ENCODE results near the gene CDH23. TPM values are rescaled to one million over a fixed set of nuclear protein-coding genes. Genes with fewer than 3 reads are reported as not detected.
A peak's percentile ranks its signal among the peaks of the same experiment; 100 is the strongest.

The CDH23 gene
- total RNA-seq, 2 donors from 2014 or later: 8.1 to 9.0 TPM

DNA sequence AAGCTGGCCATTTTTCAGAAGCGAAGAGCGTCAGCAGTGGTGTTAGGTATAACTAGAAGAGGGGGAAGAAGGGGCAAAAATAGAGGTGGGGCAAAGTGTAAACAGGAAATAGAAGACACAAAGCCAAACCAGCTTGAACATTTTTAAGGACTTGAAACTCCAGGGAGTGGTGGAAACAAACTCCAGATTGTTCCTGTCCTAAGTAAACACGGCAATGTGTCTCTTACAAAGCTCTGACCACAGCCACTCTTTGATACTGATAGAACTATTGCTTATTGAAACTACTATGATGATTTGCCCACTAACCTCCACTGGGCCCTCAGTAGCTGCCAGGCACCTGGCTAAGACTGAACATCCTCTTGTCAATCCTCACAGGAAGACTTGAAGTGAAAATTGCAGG is 20.8 kb upstream of the CDH23 start:
- no peaks in the 10 kb centered on the region for H3K36me3 Mint-ChIP-seq (ENCODE audit: low read depth)
- DNase-seq (no peak), ATAC-seq (no peak)
- H3K9me3 ChIP-seq (ENCODE audit: control insufficient read depth, low read length, poor library complexity, severe bottlenecking): no peaks in the 10 kb centered on the region
- peak overlapping the region; percentile 76 for H3K4me3 Mint-ChIP-seq
- H3K27me3 Mint-ChIP-seq: peaks cover 33% of the 10 kb centered on the region
- peaks cover 3% of the 10 kb centered on the region for H3K4me1 Mint-ChIP-seq
- peak overlapping the region; percentile 61 for H3K27ac Mint-ChIP-seq

DNA sequence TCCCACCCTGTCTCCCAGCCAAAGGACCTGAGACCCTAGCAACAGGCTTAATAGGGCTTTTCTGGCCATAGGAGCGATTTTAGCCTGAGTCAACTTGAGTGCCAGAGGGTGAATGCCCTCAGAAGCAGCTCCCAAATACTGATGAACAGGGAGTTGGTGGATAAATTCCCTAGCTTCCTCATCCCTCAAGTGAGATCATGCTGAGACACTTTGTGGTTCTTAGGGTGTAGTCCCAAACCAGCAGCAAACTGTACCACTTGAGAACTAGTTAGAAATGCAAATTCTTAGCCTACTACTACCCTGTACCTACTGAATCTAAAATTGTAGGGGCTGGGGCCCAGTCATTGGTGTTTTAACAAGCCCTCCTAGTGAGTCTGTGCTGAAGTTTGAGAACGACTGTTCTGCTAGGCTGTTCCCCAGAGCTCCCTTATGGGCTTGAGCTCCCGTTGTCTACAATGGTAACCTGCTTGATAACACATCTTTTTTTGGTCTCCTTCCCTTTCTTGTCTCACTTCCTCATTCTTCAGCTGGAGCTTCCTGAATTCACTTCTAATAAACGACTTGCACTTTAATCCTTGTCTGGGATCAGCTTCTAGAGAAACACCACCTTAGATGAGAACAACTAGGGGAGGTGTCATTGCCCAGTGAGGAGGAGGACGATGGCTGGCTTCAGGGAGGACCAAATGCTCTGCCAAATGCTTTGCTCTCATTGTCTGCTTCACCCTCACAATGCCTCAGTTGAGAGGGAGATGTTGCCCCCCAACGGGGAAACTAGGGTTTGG is 18.2 kb upstream of the CDH23 start:
- H3K9me3 ChIP-seq (ENCODE audit: control insufficient read depth, low read length, poor library complexity, severe bottlenecking): no peaks in the 10 kb centered on the region
- DNase-seq (no peak), ATAC-seq (no peak)
- no peaks in the 10 kb centered on the region for H3K36me3 Mint-ChIP-seq (ENCODE audit: low read depth)
- H3K4me3 Mint-ChIP-seq: peak overlapping the region; percentile 31
- H3K27me3 Mint-ChIP-seq: peaks cover 34% of the 10 kb centered on the region
- H3K4me1 Mint-ChIP-seq: peaks cover 3% of the 10 kb centered on the region
- H3K27ac Mint-ChIP-seq: no peak overlapping the region

DNA sequence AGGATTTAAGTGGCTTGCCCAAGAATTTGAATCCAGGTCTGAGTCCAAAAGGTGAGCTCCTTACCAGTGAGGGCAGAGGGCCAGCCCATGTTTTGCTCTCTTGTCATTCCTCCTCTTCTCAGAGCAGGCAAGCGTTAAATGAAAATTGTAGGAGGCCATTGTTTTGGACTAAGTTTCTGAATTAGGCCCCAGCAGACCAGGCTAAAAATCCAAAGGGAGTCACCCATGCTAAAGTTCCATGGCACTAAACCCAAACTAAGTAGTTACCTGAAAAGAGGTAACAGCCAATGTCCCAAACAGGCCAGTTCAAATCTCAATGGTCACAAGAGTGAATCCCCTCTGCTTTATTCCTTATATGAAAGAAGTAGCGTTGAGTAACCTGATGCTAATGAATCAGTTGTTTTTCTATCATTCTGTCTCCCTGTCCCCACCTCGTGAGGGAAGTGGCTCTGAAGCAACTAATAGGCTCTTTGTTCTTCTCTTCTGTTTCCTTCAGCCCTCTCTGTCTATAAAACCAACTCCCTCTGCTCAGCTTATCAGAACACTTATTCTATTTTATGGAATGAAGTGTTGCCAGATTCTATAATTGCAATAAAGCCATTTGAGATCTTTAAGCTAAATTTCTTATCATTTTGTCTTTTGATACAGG is 17.5 kb upstream of the CDH23 start:
- H3K27me3 Mint-ChIP-seq: peaks cover 31% of the 10 kb centered on the region
- no peaks in the 10 kb centered on the region for H3K9me3 ChIP-seq (ENCODE audit: control insufficient read depth, low read length, poor library complexity, severe bottlenecking)
- peaks cover 3% of the 10 kb centered on the region for H3K4me1 Mint-ChIP-seq
- ATAC-seq (no peak), DNase-seq (no peak)
- no peak overlapping the region for H3K27ac Mint-ChIP-seq
- no peaks in the 10 kb centered on the region for H3K36me3 Mint-ChIP-seq (ENCODE audit: low read depth)
- H3K4me3 Mint-ChIP-seq: no peak overlapping the region

DNA sequence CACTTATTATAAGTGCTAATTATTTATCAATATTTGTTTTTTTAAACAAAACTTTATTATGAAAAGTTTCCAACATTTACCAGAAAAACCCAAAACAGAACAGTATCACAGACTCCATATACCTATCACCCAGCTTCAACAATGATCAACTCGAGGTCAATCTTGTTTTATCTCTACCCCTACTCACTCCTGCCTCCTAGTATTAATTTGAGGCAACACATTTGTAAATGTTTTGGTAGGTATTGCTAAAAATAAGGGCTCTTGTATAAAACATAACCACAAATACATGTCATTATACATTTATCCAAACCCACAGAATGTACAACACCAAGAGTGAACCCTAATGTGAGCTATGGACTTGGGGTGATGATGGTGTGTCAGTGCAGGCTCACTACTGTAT is 15.9 kb upstream of the CDH23 start:
- DNase-seq: no peak
- no peak overlapping the region for H3K4me3 Mint-ChIP-seq
- no peak for ATAC-seq
- H3K36me3 Mint-ChIP-seq (ENCODE audit: low read depth): no peaks in the 10 kb centered on the region
- peaks cover 3% of the 10 kb centered on the region for H3K4me1 Mint-ChIP-seq
- H3K27ac Mint-ChIP-seq: no peak overlapping the region
- peaks cover 27% of the 10 kb centered on the region for H3K27me3 Mint-ChIP-seq
- H3K9me3 ChIP-seq (ENCODE audit: control insufficient read depth, low read length, poor library complexity, severe bottlenecking): no peaks in the 10 kb centered on the region

DNA sequence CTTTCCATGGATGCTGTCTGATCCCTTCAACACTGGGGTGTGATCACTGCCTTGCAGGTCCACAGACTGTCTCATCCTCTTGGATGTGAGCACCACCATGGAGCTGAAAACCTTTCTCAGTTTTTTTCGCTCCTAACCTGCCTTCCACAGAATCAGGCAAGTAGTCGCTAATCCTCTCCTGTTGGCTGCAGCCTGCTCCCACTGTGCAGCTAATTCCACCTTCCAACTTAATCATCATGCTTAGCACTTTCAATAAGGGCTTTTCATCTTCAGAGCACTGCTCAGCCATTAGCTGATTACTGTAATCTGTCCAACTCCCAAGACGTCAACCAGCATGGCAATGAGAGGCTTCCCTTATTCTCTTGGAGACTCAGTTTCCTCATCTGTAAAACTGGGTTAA is 15.1 kb upstream of the CDH23 start:
- Mint-ChIP-seq H3K36me3 (ENCODE audit: low read depth) (no peaks in the 10 kb centered on the region), H3K27ac (no peak overlapping the region), H3K4me3 (no peak overlapping the region), H3K27me3 (peaks cover 32% of the 10 kb centered on the region), H3K4me1 (peaks cover 3% of the 10 kb centered on the region)
- H3K9me3 ChIP-seq (ENCODE audit: control insufficient read depth, low read length, poor library complexity, severe bottlenecking): no peaks in the 10 kb centered on the region
- ATAC-seq (no peak), DNase-seq (no peak)

DNA sequence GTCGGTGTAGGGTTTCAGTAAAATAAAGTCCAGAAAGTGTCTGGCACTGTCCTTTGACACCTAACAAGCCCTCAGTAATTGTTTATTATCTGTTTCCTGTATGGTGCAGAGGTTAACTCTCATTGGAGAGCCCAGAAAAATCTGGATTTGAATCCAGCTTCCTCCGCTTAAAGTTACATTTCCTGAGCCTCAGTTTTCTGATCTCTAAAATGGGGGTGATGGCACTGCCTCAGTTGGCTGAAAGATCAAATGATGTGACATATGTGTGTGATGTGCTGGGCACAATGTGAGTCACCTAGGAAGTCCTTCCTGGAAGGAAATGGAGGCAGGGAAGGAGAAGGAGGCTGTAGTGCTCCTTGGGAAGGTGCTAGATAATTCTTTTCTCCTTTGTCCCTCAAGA is 14.7 kb upstream of the CDH23 start:
- H3K4me3 Mint-ChIP-seq: no peak overlapping the region
- H3K27ac Mint-ChIP-seq: no peak overlapping the region
- DNase-seq (no peak), ATAC-seq (no peak)
- H3K36me3 Mint-ChIP-seq (ENCODE audit: low read depth): no peaks in the 10 kb centered on the region
- peaks cover 3% of the 10 kb centered on the region for H3K4me1 Mint-ChIP-seq
- H3K27me3 Mint-ChIP-seq: peaks cover 32% of the 10 kb centered on the region
- H3K9me3 ChIP-seq (ENCODE audit: control insufficient read depth, low read length, poor library complexity, severe bottlenecking): no peaks in the 10 kb centered on the region

DNA sequence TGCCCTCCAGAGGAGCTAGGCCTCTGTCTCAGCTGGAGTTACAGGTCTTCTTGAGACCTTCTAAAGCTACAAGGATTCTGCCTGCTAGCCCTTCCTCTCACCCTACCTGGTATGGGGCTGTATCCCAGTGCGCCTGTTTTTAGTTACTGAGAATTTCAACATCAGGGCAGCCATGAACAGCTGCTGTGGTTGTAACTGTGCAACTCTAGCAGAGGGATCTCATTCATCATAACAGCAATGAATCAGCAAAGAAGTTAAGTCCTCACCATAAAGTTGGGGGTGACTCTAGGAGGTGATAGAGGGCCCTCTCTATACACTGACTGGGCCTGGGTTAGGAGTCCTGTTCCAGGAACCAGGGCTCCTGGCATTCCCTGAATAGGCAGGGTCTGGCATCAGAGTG is 14.0 kb upstream of the CDH23 start:
- peaks cover 34% of the 10 kb centered on the region for H3K27me3 Mint-ChIP-seq
- H3K4me3 Mint-ChIP-seq: no peak overlapping the region
- ATAC-seq (no peak), DNase-seq (no peak)
- H3K4me1 Mint-ChIP-seq: no peaks in the 10 kb centered on the region
- no peak overlapping the region for H3K27ac Mint-ChIP-seq
- no peaks in the 10 kb centered on the region for H3K9me3 ChIP-seq (ENCODE audit: control insufficient read depth, low read length, poor library complexity, severe bottlenecking)
- no peaks in the 10 kb centered on the region for H3K36me3 Mint-ChIP-seq (ENCODE audit: low read depth)

DNA sequence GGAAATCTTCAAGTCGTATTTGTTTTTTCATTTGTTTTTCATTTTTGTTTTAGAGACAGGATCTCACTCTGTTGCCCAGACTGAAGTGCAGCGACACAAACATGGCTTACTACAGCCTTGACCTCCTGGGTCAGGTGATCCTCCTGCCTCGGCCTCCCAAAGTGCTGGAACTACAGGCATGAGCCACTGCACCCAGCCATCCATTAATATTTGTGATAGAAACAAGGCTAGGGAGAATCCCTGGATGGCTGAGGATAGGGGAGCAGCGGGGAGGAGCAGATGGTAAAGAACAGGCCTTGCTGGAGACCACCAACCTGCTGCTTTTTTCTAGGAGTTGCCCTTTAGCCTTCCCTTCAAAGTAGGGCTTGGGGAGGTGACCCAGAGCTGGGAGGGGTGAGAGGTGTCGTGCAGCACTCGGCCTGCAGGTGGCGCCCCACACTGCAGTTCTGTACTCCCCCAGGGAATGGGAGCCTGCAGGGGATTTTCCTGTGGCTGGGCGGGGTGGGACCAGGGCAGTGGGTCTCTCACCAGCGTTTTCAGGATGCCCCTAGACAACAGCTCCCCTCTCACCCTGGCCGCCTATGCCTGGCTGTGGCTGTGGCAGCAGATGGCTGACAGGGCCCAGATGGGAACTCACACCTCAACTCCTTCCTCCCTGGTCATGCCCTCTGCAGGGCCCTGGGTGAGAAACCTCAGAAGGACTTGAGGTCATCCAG is 12.6 kb upstream of the CDH23 start:
- Mint-ChIP-seq H3K27me3 (peaks cover 48% of the 10 kb centered on the region), H3K4me3 (no peak overlapping the region), H3K36me3 (ENCODE audit: low read depth) (no peaks in the 10 kb centered on the region), H3K4me1 (no peaks in the 10 kb centered on the region), H3K27ac (no peak overlapping the region)
- H3K9me3 ChIP-seq (ENCODE audit: control insufficient read depth, low read length, poor library complexity, severe bottlenecking): no peaks in the 10 kb centered on the region
- ATAC-seq: peak; percentile 97
- DNase-seq: peak; percentile 62 to 69 (median 67)

DNA sequence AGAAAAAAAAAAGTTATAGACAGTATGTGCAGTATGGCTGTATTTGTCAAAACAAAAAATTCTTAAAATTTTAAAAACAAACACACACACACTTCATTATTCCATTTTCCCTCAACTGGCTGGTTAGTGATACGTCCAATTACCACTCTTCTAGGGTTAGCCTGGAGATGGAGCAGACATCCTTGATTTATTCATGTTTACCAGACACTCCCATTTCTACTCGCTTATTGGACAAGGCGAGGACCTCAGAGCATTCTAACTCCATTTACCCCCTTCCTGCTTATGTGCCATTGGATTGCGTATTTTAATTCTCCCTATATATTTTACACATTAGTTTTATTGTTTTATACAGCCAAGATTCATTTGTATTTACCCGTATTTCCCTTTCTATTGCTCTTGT is 8.5 kb upstream of the CDH23 start:
- Mint-ChIP-seq H3K36me3 (ENCODE audit: low read depth) (no peaks in the 10 kb centered on the region), H3K4me3 (no peak overlapping the region), H3K27ac (no peak overlapping the region), H3K4me1 (peaks cover 5% of the 10 kb centered on the region), H3K27me3 (peaks cover 60% of the 10 kb centered on the region)
- H3K9me3 ChIP-seq (ENCODE audit: control insufficient read depth, low read length, poor library complexity, severe bottlenecking): no peaks in the 10 kb centered on the region
- no peak for DNase-seq
- ATAC-seq: no peak

DNA sequence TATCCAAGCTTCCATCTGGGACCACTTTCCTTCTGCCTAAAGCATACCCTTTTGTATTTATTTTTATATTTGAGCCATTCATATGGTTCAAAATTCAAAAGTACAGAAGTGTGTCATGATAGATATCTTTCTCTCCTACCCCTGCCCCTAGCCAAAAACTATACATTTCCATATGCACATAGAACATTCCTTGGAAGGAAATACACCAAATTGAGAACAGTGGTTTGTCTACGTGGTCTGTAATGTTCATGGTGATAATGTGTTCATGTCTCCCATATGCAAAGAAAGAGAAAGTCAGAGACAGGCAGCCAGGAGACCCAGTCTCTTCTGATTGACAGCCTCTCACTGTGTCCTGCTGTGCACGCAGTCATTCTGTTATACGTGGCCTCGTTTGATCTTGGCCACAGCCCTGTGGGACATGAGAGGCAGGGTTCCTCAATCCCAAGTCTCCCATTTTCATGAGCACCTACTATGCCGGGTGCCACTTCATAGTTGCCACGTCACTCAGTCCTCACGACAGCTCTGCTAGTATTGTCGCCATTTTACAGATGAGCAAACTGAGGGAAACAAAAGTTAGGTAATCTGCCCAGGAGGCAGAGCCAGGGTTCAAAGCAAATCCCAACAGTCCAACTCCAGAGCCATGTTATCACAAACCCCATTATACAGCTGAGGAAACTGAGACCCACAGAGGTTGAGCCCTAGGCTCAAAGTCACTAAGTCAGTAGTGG is 8.0 kb upstream of the CDH23 start:
- no peaks in the 10 kb centered on the region for H3K9me3 ChIP-seq (ENCODE audit: control insufficient read depth, low read length, poor library complexity, severe bottlenecking)
- no peak for DNase-seq
- H3K4me1 Mint-ChIP-seq: peaks cover 5% of the 10 kb centered on the region
- H3K36me3 Mint-ChIP-seq (ENCODE audit: low read depth): no peaks in the 10 kb centered on the region
- ATAC-seq: no peak
- H3K4me3 Mint-ChIP-seq: no peak overlapping the region
- H3K27ac Mint-ChIP-seq: no peak overlapping the region
- peaks cover 66% of the 10 kb centered on the region for H3K27me3 Mint-ChIP-seq

DNA sequence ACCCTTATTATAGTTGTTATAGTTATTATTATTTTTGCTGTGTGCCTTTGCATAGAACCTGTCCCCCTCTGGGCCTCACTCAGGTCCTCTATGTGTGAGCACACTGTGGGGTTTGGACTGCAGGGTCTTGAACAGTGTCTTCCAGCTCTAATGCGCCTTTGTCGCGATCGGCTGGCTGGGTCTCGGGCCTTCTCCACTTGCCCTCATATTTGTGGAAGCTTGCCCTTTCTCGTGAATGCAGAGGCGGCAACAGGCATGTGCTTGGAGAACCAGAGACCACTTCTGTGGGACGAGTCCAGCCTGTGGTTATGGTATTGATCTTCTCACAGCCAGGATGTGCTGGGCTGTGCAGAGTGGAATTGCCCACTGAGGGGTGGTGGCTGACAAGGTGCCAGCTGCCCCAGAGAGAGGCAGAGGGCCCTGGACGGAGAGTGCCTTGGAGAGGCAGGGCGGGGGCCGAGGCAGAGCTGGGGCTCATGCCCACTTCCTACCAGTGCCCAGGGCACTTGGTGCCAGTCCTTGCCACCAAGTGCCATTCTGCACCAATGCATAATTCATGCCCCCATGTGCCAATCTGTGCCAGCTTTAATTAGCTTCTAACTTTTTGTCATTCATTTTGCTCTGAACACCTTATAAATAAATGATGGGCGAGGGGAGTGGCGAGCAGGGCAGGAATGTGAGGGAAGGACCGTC is 6.8 kb upstream of the CDH23 start:
- no peak overlapping the region for H3K4me3 Mint-ChIP-seq
- DNase-seq (no peak), ATAC-seq (no peak)
- H3K27ac Mint-ChIP-seq: no peak overlapping the region
- peaks cover 77% of the 10 kb centered on the region for H3K27me3 Mint-ChIP-seq
- H3K9me3 ChIP-seq (ENCODE audit: control insufficient read depth, low read length, poor library complexity, severe bottlenecking): no peaks in the 10 kb centered on the region
- H3K4me1 Mint-ChIP-seq: peaks cover 5% of the 10 kb centered on the region
- peaks cover 3% of the 10 kb centered on the region for H3K36me3 Mint-ChIP-seq (ENCODE audit: low read depth)

DNA sequence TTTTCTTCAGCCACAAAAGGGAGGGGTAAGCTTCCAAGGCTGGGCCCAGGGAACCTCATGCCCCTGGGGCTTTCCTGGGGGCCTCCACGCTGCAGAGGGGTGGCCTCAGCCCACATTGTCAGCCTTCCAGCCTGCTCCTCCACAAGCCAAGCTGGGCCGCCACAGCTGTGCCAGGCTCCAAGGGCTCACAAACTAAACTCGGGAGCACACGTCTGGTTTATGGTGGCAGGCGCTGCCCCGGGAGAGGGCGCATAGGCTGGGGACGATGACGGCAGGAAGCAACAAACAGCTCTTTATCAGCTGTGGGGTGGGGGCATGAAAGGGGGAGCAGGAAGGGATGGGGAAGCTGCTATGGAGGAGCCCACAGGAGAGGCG is 6.3 kb upstream of the CDH23 start:
- H3K4me3 Mint-ChIP-seq: no peak overlapping the region
- peaks cover 82% of the 10 kb centered on the region for H3K27me3 Mint-ChIP-seq
- DNase-seq (no peak), ATAC-seq (no peak)
- H3K4me1 Mint-ChIP-seq: peaks cover 8% of the 10 kb centered on the region
- H3K36me3 Mint-ChIP-seq (ENCODE audit: low read depth): peaks cover 7% of the 10 kb centered on the region
- H3K27ac Mint-ChIP-seq: no peak overlapping the region
- no peaks in the 10 kb centered on the region for H3K9me3 ChIP-seq (ENCODE audit: control insufficient read depth, low read length, poor library complexity, severe bottlenecking)

Data from T-helper 17 cell (primary cell).